ENCODE data around the gene AFF4. TPM values are rescaled to one million over a fixed set of nuclear protein-coding genes. Genes with fewer than 3 reads are reported as not detected.

AFF4 gene
- polyA plus RNA-seq, 3 donors = 56.9 to 63.9 (median 61.0) TPM

- DNase-seq (ENCODE audit: low read depth in 3 of 3, low spot score in 2 of 3) = no peak
Measured at GRCh38 chr5:132890817-132891216, 72.6 kb downstream of the AFF4 start.

- DNase-seq (ENCODE audit: low read depth in 3 of 3, low spot score in 2 of 3) = no peak
Measured at GRCh38 chr5:132889501-132889900, 73.9 kb downstream of the AFF4 start.

DNA sequence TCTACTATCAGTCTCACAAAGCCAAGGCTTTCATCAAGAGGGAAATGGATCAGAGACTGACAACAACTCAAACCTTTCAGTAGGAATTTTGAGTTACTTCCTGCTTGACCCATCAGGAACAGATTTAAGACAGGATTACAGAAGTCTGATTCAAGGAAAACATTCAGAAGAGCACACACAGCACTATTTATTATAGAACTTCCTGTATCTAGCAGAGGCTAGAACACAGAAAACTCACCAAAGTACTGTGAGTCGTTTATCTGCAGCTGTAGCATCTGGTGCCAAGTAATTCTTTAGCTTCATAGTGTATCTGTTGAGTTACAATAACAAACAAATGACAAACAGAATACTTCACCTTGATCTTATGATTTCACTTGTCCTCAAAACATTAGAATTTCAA lies 76.2 kb downstream of the AFF4 start:
- no peak for DNase-seq (ENCODE audit: low read depth in 3 of 3, low spot score in 2 of 3)

- DNase-seq (ENCODE audit: low read depth in 3 of 3, low spot score in 2 of 3) = no peak
Measured at GRCh38 chr5:132886064-132886823, 77.2 kb downstream of the AFF4 start.

GRCh38 chr5:132884548-132884947 lies 78.9 kb downstream of the AFF4 start:
- no peak for DNase-seq (ENCODE audit: low read depth in 3 of 3, low spot score in 2 of 3)

DNA sequence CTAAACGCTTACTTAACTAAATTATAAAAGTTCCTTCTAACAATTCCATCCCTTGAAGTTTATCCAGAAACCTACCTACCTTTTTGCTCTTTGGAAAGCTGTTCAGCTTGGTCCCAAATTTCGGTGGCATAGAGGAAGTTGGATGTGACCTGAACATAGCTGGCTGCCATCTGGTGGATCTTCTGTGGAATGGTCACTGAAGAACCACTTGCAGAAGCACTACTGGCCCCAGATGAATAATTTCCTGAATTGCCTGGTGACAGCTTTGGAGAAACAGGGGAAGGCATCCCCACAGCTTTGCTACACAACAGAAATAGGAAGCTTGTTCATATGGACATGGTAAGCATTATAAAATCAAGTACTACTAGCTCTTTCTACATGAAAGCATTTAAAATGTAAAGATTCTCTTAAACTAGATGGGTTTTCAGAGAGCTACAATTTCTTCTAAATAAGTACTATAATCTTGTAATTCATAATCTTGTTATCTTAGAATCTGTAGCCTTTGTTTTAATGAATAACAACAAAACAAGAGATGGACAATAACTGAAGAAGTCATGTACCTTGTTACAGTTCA lies 80.1 kb downstream of the AFF4 start:
- DNase-seq (ENCODE audit: low read depth in 3 of 3, low spot score in 2 of 3) = peak in 2 of 3 donors; percentile 36 to 43

- no peak for DNase-seq (ENCODE audit: low read depth in 3 of 3, low spot score in 2 of 3)
Measured at GRCh38 chr5:132877938-132878337, 85.5 kb downstream of the AFF4 start.

DNA sequence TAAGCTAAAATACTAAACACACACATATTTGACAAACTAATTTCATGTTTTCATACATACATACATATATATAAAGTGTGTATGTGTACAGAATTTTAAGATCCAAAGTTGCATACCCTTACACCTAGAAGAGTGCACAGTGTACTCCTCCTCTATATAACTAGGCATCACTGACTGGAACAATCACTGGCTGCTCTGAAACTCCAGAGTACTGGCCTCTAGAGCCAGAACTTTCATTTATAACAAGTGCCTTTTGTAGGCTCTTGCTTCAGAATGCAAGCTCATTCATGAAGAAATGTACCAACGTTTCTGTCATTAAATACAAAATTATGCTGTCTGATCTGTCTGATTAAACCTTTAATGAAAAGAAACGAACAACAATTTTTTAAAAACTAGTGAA lies 86.0 kb downstream of the AFF4 start:
- no peak for DNase-seq (ENCODE audit: low read depth in 3 of 3, low spot score in 2 of 3)

DNA sequence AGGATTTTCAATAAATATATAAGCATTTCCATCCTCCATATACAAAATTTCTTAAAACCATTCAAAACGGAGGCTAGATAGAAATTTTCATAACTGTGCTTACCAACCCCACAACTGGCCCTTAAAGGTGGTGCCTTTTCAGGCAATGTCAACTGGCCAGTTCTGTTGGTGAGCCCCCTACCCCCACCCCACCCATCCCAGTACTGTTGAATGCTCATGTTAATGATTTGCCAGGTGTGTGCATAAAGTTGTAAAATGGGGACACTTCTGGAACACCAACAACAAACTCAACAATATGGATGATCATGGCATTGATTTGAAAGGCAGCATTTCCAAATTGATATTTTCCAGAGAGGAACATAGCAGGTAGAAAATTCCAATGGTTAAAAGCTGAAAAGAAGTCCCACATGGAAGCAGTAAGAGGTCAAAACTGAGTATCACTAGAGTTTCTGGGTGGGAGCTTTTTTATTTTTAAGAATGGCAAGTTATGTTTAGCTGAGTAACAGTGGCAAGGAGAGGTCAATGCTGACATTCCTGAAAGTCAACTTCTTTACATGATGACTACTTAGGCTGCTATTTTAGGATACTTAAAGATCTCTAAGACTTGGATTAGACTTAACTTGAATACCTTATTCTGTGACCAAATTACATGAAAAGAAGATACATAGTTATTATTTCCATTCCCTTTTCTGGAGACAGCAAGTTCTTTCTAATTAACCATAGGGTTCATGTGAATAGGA lies 87.2 kb downstream of the AFF4 start:
- DNase-seq (ENCODE audit: low read depth in 3 of 3, low spot score in 2 of 3) = no peak

DNA sequence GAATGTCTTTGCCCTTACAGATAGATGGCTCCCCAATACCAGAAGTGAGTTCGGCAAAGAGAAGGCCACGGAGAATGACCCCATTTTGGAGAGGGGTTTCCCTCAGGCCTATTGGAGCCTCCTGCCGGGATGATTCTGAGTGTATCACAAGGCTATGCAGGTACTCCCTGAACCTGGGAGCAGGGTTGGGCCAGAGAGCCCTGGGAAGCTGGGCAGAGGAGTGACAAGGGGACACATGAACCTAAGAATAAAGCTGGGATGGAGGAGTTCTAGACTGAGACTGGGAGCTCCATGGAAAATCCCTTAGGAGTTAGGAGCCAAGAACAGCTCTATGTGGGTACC lies 89.5 kb downstream of the AFF4 start:
- no peak for DNase-seq (ENCODE audit: low read depth in 3 of 3, low spot score in 2 of 3)

GRCh38 chr5:132873119-132873929 lies 90.1 kb downstream of the AFF4 start, which contains the start of gene LEAP2:
LEAP2 (plus strand) TSS chr5:132873668; CDS start chr5:132873695, 27 bp downstream.
- DNase-seq (ENCODE audit: low read depth in 3 of 3, low spot score in 2 of 3) = no peak

GRCh38 chr5:132872788-132873118 lies 90.7 kb downstream of the AFF4 start:
- DNase-seq (ENCODE audit: low read depth in 3 of 3, low spot score in 2 of 3) = no peak

DNA sequence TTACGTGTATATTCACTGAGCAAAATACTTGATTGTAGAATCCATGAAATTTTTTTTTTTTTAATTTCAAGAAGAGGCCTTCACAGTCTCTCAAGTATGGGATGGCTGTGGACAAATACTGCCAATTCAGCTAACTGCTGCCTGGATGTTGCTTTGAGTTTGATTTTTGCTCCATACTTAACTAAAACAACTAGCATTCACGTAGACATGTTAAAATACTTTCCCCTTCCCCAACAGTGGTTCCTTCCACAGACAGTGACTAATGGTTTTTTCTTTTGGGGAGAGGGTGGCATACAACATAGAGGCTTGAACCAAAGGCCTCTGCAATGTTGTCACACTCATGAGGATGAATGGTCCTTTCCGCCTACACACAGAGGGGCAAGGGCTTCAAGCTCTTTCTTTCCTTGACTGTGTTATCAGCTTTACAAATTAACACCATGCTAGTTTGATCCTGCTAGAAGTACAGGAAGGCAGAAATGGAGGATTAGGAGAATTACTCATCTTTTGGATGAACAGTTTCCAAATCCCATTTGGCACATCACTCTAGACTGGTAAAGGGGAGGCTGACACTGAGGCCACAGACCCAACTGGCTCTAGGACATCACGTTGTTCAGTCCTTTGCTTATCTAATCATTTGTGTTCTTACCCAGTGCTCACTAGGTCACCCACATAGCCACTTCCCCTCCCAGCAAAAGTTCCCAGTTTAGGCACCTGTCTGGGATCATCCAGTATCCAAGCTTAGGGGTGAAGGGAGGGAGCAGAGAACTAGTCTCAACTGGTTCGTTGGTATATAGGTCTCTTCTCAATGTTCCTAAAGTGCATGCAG lies 91.8 kb downstream of the AFF4 start:
- DNase-seq (ENCODE audit: low read depth in 3 of 3, low spot score in 2 of 3) = no peak

DNA sequence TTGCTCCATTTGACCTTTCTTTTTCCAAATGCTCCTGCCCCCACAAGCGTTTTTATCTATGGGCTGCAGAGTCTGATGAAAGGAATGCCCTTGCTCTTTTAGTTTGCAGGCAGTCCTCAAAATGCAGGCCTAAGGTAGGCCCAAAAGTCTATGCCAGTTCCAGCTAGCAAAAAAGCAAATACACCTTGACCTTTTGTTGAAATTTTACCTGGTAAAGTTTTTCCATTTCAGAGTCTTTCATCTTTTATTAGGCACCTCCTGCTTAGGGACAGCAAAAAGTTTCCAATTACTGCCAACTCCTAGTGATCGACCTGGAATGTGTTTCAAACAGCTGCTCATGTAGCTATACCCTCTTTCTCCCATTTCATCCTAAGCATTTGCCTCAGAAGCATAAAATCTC lies 92.6 kb downstream of the AFF4 start:
- no peak for DNase-seq (ENCODE audit: low read depth in 3 of 3, low spot score in 2 of 3)

GRCh38 chr5:132868754-132869153 lies 94.7 kb downstream of the AFF4 start:
- no peak for DNase-seq (ENCODE audit: low read depth in 3 of 3, low spot score in 2 of 3)

DNA sequence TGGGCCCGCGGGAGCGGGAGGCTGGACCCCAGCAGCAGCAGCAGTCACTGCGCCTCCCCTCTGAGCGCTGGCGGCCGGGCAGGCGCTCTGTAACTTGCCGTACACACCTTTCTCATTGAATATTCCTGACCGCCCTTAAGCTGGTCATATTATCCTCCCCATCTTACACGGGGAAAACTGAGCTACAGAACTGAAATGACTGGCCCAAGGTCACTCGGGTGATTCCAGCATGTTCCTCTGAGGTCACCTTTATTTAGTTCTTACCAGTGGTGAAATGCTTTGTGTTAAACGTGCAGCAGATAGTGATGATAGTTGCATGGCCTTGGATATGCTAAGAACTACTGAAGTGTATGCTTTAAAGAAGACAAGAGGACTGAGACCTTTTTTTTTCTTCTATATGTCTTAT lies 96.4 kb downstream of the AFF4 start:
- no peak for DNase-seq (ENCODE audit: low read depth in 3 of 3, low spot score in 2 of 3)

DNA sequence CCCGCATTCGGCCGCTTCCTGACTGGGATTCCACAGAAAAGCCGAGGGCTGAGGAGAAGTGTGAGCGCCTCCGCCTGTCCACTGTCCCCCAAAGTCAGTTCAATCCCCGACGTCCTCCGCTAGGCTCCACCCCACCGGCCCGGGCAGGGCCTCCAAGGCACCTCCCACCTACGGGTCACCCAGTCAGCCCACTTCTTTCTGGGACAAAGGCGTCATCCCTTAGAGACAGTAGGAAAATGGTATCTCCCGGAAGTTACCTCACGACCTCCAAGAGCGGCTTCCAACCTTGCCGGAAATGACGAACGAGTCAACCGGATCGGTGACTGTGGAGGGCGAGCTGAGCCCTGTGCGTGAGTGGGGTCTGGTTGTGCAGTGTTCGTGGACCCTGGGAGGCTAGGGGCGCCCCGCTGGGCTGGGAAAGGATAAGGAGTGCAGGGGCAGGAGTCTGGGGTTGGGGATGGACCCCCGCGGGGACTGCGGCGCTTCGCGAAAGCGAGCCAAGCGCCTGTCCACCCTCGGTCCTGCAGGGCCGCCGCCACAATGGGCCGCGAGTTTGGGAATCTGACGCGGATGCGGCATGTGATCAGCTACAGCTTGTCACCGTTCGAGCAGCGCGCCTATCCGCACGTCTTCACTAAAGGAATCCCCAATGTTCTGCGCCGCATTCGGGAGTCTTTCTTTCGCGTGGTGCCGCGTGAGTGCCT lies 96.9 kb downstream of the AFF4 start, which contains the start of the genes GDF9 and UQCRQ:
Gene GDF9, minus strand, starts transcription at position 128 of the 704 bp plus-strand sequence. CDS start 1,936 bp downstream, outside the sequence.
Gene UQCRQ, plus strand, starts transcription at position 301 of the 704 bp plus-strand sequence. Its CDS starts 240 bp downstream, at position 541.
- DNase-seq (ENCODE audit: low read depth in 3 of 3, low spot score in 2 of 3) = peak; percentile 100

- DNase-seq (ENCODE audit: low read depth in 3 of 3, low spot score in 2 of 3) = peak in 1 of 3 donors; percentile 27
Measured at GRCh38 chr5:132865668-132866341, 97.6 kb downstream of the AFF4 start.

GRCh38 chr5:132860742-132861141 lies 102.7 kb downstream of the AFF4 start:
- DNase-seq (ENCODE audit: low read depth in 3 of 3, low spot score in 2 of 3) = no peak

Measured in right renal cortex interstitium (tissue), 3 donors.